Ovary (tissue), 3 donors: Measurements from ENCODE around the gene STRN4.
"Not testable (repeated sequence)": the region's sequence is repeated elsewhere in the genome, so short reads cannot be mapped to it uniquely, and the experiment has no call there.

Experiments
- CTCF ChIP-seq, 3 donors: fragments of 450-650 bp in 2 of 3; fragments of 200-600 bp in 1 of 3; IDR thresholded peaks; one replicate each; pipeline versions ENCODE4 v1.5.1 to v1.8.0; 2016 to 2022; ENCODE audit warnings: antibody characterized with exemption in 3 of 3, mild to moderate bottlenecking in 1 of 3
- EP300 ChIP-seq: sonication (generic); formaldehyde crosslinking; IDR thresholded peaks from one replicate; pipeline ENCODE4 v1.6.1; 2017; ENCODE audit warnings: antibody characterized with exemption
- POLR2A ChIP-seq: fragments of 450-650 bp; IDR thresholded peaks from one replicate; pipeline ENCODE4 v1.6.1; 2017; ENCODE audit warnings: antibody characterized with exemption, mild to moderate bottlenecking, moderate library complexity
- donor health status: DM: no; HTN: no; CAD: no.

- TF ChIP-seq CTCF (IDR thresholded peaks at IDR 0.05); POLR2A; EP300: not testable (repeated sequence)
These were observed 31.9 kb upstream of the STRN4 start for GRCh38 chr19:46777956-46778645.
